ENCODE data around the gene GP1BB.

DNA sequence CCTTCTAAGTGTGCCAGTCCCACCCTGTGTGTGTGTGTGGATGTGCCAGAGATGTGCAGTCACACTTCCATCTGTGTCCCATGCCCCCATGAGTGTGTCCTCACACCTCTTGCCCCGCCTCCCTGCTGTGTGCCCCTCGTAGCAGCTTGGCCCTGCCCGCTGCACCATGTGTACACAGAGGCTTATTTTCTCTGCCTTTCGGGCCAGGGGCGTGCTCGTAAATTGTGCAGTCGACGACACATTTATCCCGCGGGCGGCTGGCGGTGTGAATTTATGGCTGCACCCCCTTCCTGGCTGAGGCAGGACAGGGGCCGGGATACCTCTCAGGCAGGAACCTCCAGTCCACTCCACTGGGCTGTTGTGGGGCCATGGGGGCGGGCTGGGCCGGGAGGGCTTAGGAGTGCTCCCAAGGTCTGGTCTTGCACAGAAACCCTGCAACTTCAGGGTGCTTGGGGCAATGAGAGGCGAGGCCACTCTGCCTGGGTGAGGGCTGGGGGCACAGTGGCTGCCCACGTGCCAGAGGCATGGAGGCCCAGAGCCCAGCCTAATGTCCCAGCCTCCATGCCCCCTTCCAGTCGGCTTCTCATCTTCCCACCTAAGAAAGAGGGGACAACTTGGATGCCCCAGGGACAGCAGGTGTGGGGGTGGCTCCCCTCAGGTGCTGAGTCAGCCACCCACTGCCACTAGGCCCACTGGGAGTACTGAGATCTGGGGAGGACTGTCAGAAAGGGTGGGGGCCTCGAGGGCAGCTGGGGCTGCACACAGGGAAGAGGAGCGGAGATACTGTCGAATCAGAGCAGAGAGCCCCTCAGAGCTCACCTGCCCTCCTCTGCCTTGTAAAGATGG lies 12.5 kb downstream of the GP1BB start:
- TF ChIP-seq, protein P1, sequence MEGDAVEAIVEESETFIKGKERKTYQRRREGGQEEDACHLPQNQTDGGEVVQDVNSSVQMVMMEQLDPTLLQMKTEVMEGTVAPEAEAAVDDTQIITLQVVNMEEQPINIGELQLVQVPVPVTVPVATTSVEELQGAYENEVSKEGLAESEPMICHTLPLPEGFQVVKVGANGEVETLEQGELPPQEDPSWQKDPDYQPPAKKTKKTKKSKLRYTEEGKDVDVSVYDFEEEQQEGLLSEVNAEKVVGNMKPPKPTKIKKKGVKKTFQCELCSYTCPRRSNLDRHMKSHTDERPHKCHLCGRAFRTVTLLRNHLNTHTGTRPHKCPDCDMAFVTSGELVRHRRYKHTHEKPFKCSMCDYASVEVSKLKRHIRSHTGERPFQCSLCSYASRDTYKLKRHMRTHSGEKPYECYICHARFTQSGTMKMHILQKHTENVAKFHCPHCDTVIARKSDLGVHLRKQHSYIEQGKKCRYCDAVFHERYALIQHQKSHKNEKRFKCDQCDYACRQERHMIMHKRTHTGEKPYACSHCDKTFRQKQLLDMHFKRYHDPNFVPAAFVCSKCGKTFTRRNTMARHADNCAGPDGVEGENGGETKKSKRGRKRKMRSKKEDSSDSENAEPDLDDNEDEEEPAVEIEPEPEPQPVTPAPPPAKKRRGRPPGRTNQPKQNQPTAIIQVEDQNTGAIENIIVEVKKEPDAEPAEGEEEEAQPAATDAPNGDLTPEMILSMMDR (IDR thresholded peaks at IDR 0.05), result no peak
- no peak for TF ChIP-seq POLR2A (IDR thresholded peaks at IDR 0.05)
